ENCODE results near the gene TBC1D14.

TBC1D14 gene

DNA sequence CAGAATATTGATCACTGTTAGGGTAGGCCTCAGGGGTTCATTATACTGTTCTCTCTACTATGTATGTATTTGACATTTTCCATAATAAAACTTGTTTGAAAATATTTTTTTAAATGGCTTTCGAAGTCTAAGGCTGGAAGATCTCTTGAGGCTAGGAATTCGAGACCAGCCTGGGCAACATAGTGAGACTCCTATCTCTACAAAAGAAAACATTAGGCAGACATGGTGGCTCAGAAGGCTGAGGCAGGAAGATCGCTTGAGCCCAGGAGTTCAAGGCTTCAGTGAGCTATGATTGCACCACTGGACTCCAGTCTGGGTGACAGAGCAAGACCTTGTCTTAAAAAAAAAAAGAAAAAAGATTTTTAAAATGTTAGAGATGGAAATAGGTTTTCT, 15.5 kb upstream of the TBC1D14 start:
- no peak overlapping the region for H3K4me2 ChIP-seq (ENCODE audit: low read depth, low read length, poor library complexity, severe bottlenecking)
- no peaks in the 10 kb centered on the region for H4K20me1 ChIP-seq (ENCODE audit: low read depth, low read length)
- no peak overlapping the region for H2AFZ ChIP-seq (ENCODE audit: low read depth, low read length, severe bottlenecking)
- H3K9me3 ChIP-seq (ENCODE audit: insufficient read depth, low read length), result no peaks in the 10 kb centered on the region
- no peak overlapping the region for H3K9ac ChIP-seq (ENCODE audit: low read length)
- no peaks in the 10 kb centered on the region for H3K9me2 ChIP-seq (replicated peaks; ENCODE audit: insufficient read depth, low read length)
- no peaks in the 10 kb centered on the region for H3K27me3 ChIP-seq (ENCODE audit: low read length)
- no peak overlapping the region for H3K4me3 ChIP-seq (ENCODE audit: insufficient read depth, low read length, poor library complexity, severe bottlenecking)
- H3K27ac ChIP-seq (ENCODE audit: low read depth, low read length), result no peak overlapping the region
- H3F3A ChIP-seq (ENCODE audit: insufficient read depth), result no peaks in the 10 kb centered on the region
- no peaks in the 10 kb centered on the region for H3K79me2 ChIP-seq (ENCODE audit: insufficient read depth, low read length)
- no peak for TF ChIP-seq EZH2phosphoT487 (conservative IDR thresholded peaks at IDR 0.05; ENCODE audit: low read length)
- TF ChIP-seq, protein P1, sequence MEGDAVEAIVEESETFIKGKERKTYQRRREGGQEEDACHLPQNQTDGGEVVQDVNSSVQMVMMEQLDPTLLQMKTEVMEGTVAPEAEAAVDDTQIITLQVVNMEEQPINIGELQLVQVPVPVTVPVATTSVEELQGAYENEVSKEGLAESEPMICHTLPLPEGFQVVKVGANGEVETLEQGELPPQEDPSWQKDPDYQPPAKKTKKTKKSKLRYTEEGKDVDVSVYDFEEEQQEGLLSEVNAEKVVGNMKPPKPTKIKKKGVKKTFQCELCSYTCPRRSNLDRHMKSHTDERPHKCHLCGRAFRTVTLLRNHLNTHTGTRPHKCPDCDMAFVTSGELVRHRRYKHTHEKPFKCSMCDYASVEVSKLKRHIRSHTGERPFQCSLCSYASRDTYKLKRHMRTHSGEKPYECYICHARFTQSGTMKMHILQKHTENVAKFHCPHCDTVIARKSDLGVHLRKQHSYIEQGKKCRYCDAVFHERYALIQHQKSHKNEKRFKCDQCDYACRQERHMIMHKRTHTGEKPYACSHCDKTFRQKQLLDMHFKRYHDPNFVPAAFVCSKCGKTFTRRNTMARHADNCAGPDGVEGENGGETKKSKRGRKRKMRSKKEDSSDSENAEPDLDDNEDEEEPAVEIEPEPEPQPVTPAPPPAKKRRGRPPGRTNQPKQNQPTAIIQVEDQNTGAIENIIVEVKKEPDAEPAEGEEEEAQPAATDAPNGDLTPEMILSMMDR (IDR thresholded peaks at IDR 0.05; ENCODE audit: insufficient read depth, low read length, poor library complexity, severe bottlenecking), result no peak
- no peaks in the 10 kb centered on the region for H3K36me3 ChIP-seq (ENCODE audit: low read length)

DNA sequence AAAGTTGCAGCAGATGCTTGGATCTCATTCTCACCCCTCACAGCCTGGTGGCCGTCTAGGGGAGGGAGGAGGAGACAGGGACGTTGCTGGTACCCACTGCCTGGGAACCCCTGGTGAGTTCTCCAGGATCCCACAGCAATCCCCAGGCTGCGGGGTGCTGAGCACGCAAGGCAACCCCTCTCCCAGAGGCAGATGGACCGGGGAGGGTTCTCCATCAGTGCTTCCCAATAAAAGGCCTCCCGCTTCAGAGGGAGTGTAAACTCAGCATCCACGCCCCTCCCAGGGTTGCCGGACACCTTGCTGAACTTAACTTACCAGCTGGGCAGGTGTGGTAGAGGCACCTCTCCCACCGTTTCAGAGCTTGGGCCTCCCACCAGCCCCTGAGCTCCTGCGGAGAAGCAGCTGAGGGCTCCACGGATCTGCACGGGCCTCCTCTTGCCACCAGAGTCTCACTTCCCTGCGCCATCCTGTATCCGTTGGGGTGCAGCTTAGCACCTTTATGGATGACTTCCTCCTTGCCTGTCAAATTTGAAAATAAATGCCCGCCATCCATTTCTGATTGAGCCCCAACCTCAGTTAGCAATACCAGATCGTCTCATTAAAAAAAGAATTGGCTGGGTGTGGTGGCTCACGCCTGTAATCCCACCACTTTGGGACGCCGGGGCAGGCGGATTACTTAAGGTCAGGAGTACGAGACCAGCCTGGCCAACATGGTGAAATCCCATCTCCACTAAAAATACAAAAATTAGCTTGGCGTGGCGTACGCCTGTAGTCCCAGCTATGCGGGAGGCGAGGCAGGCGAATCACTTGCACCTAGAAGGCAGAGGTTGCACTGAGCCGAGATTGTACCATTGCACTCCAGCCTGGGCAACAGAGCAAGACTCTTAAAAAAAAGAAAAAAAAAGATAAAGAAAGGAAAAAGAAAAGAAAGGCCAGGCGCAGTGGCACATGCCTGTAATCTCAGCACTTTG, 14.8 kb upstream of the TBC1D14 start:
- no peak overlapping the region for H3K27ac ChIP-seq (ENCODE audit: low read depth, low read length)
- no peaks in the 10 kb centered on the region for H3K9me3 ChIP-seq (ENCODE audit: insufficient read depth, low read length)
- H3K9ac ChIP-seq (ENCODE audit: low read length), result no peak overlapping the region
- H2AFZ ChIP-seq (ENCODE audit: low read depth, low read length, severe bottlenecking), result no peak overlapping the region
- TF ChIP-seq, protein P1 (IDR thresholded peaks at IDR 0.05; ENCODE audit: insufficient read depth, low read length, poor library complexity, severe bottlenecking), result no peak
- TF ChIP-seq EZH2phosphoT487 (conservative IDR thresholded peaks at IDR 0.05; ENCODE audit: low read length), result no peak
- H3K79me2 ChIP-seq (ENCODE audit: insufficient read depth, low read length), result no peaks in the 10 kb centered on the region
- no peaks in the 10 kb centered on the region for H3K27me3 ChIP-seq (ENCODE audit: low read length)
- no peaks in the 10 kb centered on the region for H3F3A ChIP-seq (ENCODE audit: insufficient read depth)
- no peaks in the 10 kb centered on the region for H4K20me1 ChIP-seq (ENCODE audit: low read depth, low read length)
- H3K36me3 ChIP-seq (ENCODE audit: low read length), result no peaks in the 10 kb centered on the region
- H3K4me2 ChIP-seq (ENCODE audit: low read depth, low read length, poor library complexity, severe bottlenecking), result no peak overlapping the region
- no peak overlapping the region for H3K4me3 ChIP-seq (ENCODE audit: insufficient read depth, low read length, poor library complexity, severe bottlenecking)
- H3K9me2 ChIP-seq (replicated peaks; ENCODE audit: insufficient read depth, low read length), result no peaks in the 10 kb centered on the region

DNA sequence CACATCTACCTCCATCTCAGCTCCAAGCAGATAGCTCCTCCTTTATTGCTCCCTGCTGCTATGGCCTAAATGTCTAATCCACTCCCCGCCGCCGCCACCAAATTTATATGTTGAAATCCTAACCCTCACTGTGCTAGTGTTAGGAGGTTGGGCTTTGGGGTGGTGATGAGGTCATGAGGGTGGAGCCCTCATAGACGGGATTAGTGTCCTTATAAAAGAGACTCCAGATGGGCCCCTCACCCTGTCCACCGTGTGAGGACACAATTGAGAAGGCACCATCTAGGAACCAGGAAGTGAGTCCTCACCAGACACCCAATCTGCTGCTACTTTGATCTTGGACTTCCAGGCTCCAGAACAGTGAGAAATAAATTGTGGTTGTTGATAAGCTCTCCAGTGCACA, 13.6 kb upstream of the TBC1D14 start:
- H3F3A ChIP-seq (ENCODE audit: insufficient read depth), result no peaks in the 10 kb centered on the region
- no peaks in the 10 kb centered on the region for H4K20me1 ChIP-seq (ENCODE audit: low read depth, low read length)
- H3K9me2 ChIP-seq (replicated peaks; ENCODE audit: insufficient read depth, low read length), result no peaks in the 10 kb centered on the region
- no peak overlapping the region for H3K9ac ChIP-seq (ENCODE audit: low read length)
- H3K27me3 ChIP-seq (ENCODE audit: low read length), result no peaks in the 10 kb centered on the region
- H3K79me2 ChIP-seq (ENCODE audit: insufficient read depth, low read length), result no peaks in the 10 kb centered on the region
- no peak overlapping the region for H3K27ac ChIP-seq (ENCODE audit: low read depth, low read length)
- H3K9me3 ChIP-seq (ENCODE audit: insufficient read depth, low read length), result no peaks in the 10 kb centered on the region
- TF ChIP-seq EZH2phosphoT487 (conservative IDR thresholded peaks at IDR 0.05; ENCODE audit: low read length), result no peak
- TF ChIP-seq, protein P1 (IDR thresholded peaks at IDR 0.05; ENCODE audit: insufficient read depth, low read length, poor library complexity, severe bottlenecking), result no peak
- H2AFZ ChIP-seq (ENCODE audit: low read depth, low read length, severe bottlenecking), result no peak overlapping the region
- no peak overlapping the region for H3K4me2 ChIP-seq (ENCODE audit: low read depth, low read length, poor library complexity, severe bottlenecking)
- H3K4me3 ChIP-seq (ENCODE audit: insufficient read depth, low read length, poor library complexity, severe bottlenecking), result no peak overlapping the region
- H3K36me3 ChIP-seq (ENCODE audit: low read length), result no peaks in the 10 kb centered on the region

Data from SU-DHL-6 (cell line).